HG03025 (cell line): Measurements from ENCODE around the gene CDKAL1.

Experiments
- ATAC-seq: cut with Tn5 transposase; IDR thresholded peaks from one replicate; pipeline ENCODE4 v1.9.1; 2021; ENCODE audit warnings: mild to moderate bottlenecking, moderate library complexity; ENCODE audit not compliant: unreplicated experiment, low FRiP score

CDKAL1 gene

GRCh38 chr6:20856681-20857288 is 322.5 kb downstream of the CDKAL1 start:
- no peak for ATAC-seq

GRCh38 chr6:20861481-20861880 is 327.2 kb downstream of the CDKAL1 start:
- no peak for ATAC-seq

- ATAC-seq, result no peak
Observed at GRCh38 chr6:20866036-20866435, 331.8 kb downstream of the CDKAL1 start.

- no peak for ATAC-seq
Observed at GRCh38 chr6:20866935-20867703, 332.9 kb downstream of the CDKAL1 start.

DNA sequence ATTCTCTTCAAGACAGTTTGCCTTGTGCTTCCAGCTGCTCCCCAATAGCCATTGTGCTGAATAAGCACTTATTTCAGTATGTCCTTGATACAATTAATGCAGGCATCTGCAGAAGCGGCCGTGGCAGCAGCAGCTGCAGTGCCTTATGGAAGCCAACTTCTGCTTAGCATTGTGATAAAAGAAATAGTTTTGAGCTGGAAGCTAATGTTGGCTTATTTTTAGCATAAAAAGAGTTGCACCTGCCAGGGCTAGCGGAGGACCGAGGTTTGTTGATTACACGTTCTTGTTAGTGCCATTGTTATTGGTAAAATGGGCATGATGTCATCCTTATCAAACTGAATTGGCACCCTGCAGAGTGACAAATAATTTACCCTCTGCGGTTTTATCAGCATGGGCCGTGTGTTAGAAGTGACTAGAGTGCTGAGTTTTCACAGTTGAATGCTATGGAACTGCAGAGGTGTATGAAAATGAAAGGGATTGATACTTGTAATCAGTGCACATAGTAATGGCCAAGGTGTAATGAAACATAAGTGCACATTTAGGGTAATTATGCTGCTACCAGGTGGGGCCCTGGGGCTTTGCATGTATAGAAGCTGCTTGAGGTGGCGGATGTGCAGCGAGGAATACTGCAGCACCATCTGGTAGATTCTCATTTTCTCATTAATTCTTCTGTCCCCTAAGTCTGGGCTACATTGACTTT is 334.3 kb downstream of the CDKAL1 start:
- ATAC-seq, result no peak

GRCh38 chr6:20870021-20870420 is 335.8 kb downstream of the CDKAL1 start:
- no peak for ATAC-seq

DNA sequence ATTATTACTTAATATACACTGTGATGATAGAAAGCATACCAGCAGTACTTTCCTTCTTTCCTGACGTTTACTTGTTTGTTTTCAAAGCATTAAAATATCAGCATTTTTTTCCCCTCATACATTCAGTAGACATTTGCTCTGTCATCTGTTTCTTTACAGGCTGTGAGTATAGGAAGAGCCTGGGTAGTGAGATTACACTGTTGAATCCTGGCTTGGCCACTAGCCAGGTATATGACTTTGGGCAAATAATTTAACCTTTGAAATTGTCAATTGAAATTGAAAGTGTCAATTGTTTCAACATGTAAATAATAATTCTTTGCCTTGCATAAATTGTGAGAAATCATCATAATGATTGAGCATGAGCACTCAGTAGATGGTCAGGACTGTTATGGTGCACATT is 336.2 kb downstream of the CDKAL1 start:
- no peak for ATAC-seq

- ATAC-seq, result no peak
Observed at GRCh38 chr6:20873425-20874190, 339.4 kb downstream of the CDKAL1 start.

DNA sequence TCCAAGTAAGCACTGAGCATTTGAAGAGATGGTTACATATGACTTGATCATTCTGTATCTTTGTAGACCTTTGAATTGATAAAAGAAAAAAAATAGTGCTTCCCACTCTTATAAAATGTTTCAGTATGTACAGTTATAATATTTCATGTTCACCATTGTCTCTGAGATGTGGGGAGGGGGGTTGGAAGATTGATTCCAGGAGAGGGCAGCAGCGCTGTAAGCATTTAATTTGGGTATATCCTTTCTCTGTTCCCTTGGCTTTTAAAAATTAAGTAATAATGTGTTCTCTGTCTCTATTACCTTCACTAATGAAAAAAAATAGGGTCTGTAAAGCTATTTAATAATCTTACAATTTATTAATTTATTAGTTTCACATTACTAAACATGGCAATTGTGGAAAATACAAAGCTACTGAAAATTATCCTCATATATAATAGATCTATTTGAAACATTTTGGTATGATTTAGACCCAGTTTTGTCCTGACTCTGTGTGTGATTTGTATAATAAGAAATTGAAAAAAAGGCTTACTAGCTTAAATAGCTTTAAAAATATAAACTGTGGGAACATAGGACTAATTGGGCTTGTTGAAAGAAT is 341.2 kb downstream of the CDKAL1 start:
- ATAC-seq, result no peak

DNA sequence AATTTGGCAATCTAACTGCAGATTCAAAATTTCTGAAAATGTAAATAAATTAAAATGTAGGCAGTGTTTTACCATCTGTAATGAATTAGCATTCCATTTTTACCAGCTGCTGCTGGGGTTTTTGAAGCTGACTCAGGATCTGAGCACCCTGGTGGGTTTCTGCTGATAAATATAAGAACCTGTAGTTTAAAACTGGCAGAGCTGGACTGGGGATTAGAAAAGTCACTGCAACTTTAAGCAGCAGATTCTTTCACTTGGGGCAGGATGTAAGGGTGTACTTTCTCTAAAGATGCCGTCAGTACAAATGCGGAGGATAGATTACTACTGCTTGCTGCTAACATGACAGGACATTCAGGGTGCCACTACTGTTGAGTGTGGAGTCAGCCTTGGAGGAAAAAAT is 341.8 kb downstream of the CDKAL1 start:
- ATAC-seq, result no peak

DNA sequence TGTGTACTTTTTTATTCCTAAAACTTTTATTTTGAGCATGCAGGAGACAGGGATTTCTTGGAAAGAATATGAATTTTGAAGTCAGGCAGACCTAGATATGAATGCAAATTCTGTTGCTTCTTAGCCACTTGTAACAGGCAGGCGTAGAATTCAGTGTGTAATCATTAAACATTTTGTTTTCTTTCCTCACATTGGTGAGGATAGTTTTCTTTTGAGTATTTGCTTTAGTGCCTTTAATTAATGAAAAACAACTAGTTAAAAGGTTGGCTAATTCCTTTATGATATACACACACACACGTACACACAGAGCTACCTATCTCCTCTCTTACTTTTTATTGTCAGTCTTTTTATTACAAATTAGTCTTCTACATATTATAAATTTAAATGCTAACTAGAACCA is 342.3 kb downstream of the CDKAL1 start:
- ATAC-seq, result no peak

- ATAC-seq, result peak; percentile 93
Observed at GRCh38 chr6:20877008-20877937, 343.0 kb downstream of the CDKAL1 start.

DNA sequence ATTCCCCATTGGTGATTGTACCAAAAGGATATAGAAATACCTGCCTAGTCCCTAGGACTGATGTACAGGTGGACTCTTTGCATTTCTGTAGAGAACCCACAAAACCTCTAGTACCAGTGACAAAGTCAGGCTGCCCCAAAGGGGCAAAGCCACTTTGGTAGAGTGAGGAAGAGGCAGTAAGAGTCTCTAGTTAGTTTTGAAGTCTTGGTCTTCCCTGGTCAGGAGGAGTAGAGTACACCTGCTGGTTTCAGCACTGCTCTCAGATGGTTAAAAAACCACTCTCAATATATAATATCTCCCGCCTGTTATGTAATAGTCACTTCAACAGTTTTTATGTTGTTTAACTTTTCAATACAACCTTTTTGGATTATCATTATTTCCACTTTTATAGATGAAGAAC is 344.9 kb downstream of the CDKAL1 start:
- ATAC-seq, result peak; percentile 41

DNA sequence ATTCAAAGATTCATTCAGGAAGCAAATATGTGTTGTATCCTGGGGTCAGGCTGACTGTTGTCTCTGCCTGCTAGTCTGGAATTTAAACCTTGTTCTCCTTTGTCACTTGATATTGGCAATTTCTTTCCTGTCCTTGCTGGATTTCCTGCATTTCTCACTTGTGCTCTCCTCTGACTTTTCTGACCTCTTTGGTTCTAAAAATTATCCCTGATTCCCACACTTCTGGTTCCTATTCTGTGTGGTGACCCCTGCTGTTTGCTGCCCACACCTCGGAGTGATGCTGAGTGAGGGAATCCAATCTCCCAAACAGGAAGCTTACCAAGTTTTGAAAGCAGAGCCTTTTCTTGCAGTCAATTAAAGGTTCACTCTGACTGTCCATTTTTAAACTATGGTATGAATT is 345.3 kb downstream of the CDKAL1 start:
- no peak for ATAC-seq

DNA sequence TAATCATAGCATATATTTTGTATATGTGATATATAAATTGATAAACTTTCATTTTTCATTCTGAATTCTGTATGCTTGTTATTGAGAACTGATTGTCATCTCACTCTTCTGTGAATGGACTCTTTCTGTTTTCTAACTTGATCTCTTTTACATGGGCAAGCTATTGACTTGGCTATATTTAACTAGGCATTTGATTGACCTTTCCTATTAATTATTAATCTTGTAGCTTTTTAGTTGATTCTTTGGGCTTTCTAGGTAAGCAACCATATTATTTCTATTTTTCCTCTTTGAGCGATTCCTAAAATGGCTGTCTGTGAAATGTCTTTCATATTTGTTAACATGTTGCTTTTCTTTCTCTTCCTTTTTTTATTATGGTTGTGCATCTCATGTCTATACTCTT is 347.1 kb downstream of the CDKAL1 start:
- ATAC-seq, result no peak

- ATAC-seq, result no peak
Observed at GRCh38 chr6:20882014-20882413, 347.8 kb downstream of the CDKAL1 start.

- ATAC-seq, result no peak
Observed at GRCh38 chr6:20885076-20885475, 350.8 kb downstream of the CDKAL1 start.

DNA sequence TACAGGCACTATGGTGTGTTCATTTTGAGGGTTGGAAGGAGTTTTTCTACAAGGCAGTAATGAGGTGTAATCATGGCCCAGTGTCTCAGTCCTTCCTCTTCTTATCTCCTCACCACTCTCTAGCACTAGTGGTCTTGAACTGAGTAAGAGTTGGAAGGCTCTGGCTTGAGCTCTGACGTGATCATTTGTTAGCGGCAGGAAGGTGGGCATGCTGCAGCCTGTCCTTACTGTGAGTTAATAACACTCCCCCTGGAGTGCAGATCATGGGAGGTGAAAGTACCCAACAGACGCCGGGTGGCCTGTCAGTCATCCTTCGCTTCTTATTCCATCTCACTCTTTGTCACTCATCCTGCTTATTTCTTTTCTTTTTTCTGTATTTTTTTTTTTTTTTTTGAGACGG is 356.9 kb downstream of the CDKAL1 start:
- no peak for ATAC-seq

- ATAC-seq, result no peak
Observed at GRCh38 chr6:20892365-20892764, 358.1 kb downstream of the CDKAL1 start.

- ATAC-seq, result no peak
Observed at GRCh38 chr6:20893412-20893811, 359.2 kb downstream of the CDKAL1 start.
